IMR-90 (cell line): Measurements from ENCODE around the gene GADD45A. TPM values are rescaled to one million over a fixed set of nuclear protein-coding genes. Genes with fewer than 3 reads are reported as not detected.

Source experiments
- ATAC-seq: fragments of 200-7000 bp; cut with Tn5 transposase; 2 replicates; pipeline ENCODE4 v1.9.1; 2020; ENCODE audit warnings: low read depth, mild to moderate bottlenecking, moderate library complexity
- BruUV-seq: library from RNA; stranded (reverse); fragments of 400-500 nt; replicated peaks from 2 replicates; lab custom pipeline; 2021; lab: Mats Ljungman, UMichigan
- CTCF ChIA-PET: fragments of 300-600 bp; formaldehyde crosslinking; extraction: SDS; loops from one replicate; lab custom pipeline; 2021; ENCODE audit warnings: antibody characterized with exemption; lab: Yijun Ruan, JAX
- POLR2A ChIA-PET: fragments of 300-600 bp; sonication (Branson Sonifier 250); formaldehyde crosslinking; loops from one replicate; lab custom pipeline; 2022; ENCODE audit warnings: antibody characterized with exemption; ENCODE audit not compliant: unreplicated experiment; lab: Charles Lee
- DNase-seq: peaks from one replicate; pipeline ENCODE4 v3.0.0; 2013
- H2AFZ ChIP-seq: replicated peaks from 2 replicates; pipeline ENCODE3; 2013; ENCODE audit warnings: low read length, mild to moderate bottlenecking; ENCODE audit not compliant: poor library complexity
- H2AK5ac ChIP-seq: 2 replicates; pipeline ENCODE4 v1.6.1; 2013; ENCODE audit warnings: low read depth, low read length, inconsistent platforms
- H2AK9ac ChIP-seq: replicated peaks from 2 replicates; pipeline ENCODE3; 2013; ENCODE audit warnings: mild to moderate bottlenecking, low read depth, low read length, moderate library complexity; ENCODE audit not compliant: poor library complexity
- H2BK120ac ChIP-seq: 2 replicates; pipeline ENCODE4 v1.6.1; 2013; ENCODE audit warnings: low read depth, low read length, inconsistent platforms
- H2BK15ac ChIP-seq: 3 replicates; pipeline ENCODE4 v1.6.1; 2013; ENCODE audit warnings: low read depth, low read length, inconsistent platforms
- H2BK20ac ChIP-seq: 2 replicates; pipeline ENCODE4 v1.6.1; 2013; ENCODE audit warnings: low read depth, mild to moderate bottlenecking, inconsistent platforms, low read length, moderate library complexity
- H2BK5ac ChIP-seq: 2 replicates; pipeline ENCODE4 v1.6.1; 2013; ENCODE audit warnings: mild to moderate bottlenecking, low read depth, low read length, inconsistent platforms; ENCODE audit not compliant: poor library complexity, severe bottlenecking
- H3K14ac ChIP-seq: replicated peaks from 2 replicates; pipeline ENCODE4 v1.6.1; 2013; ENCODE audit warnings: low read depth, low read length, inconsistent platforms
- H3K18ac ChIP-seq: 2 replicates; pipeline ENCODE4 v1.6.1; 2013; ENCODE audit warnings: low read depth, low read length, control low read depth
- H3K23ac ChIP-seq: 2 replicates; pipeline ENCODE4 v1.6.1; 2013; ENCODE audit warnings: low read depth, low read length, inconsistent platforms
- H3K27ac ChIP-seq: 2 replicates; pipeline ENCODE4 v1.5.1; 2013; ENCODE audit warnings: mild to moderate bottlenecking, control low read depth, low read length; ENCODE audit not compliant: insufficient read depth
- H3K27me3 ChIP-seq: 2 replicates; pipeline ENCODE4 v1.6.1; 2013; ENCODE audit warnings: low read length; ENCODE audit not compliant: control insufficient read depth, insufficient read depth
- H3K36me3 ChIP-seq: 2 replicates; pipeline ENCODE4 v1.6.1; 2013; ENCODE audit warnings: low read length, mixed read lengths; ENCODE audit not compliant: control insufficient read depth, insufficient read depth
- H3K4ac ChIP-seq: 2 replicates; pipeline ENCODE4 v1.6.1; 2013; ENCODE audit warnings: low read depth, low read length, inconsistent platforms
- H3K4me1 ChIP-seq: 2 replicates; pipeline ENCODE4 v1.6.1; 2013; ENCODE audit warnings: low read length, mixed read lengths; ENCODE audit not compliant: control insufficient read depth, insufficient read depth
- H3K4me2 ChIP-seq: 2 replicates; pipeline ENCODE4 v1.6.1; 2013; ENCODE audit warnings: low read depth, mild to moderate bottlenecking, control low read depth, low read length, moderate library complexity
- H3K4me3 ChIP-seq: 2 replicates; pipeline ENCODE4 v1.5.1; 2013; ENCODE audit warnings: low read depth, mild to moderate bottlenecking, control low read depth, low read length, moderate library complexity; ENCODE audit not compliant: insufficient read depth
- H3K56ac ChIP-seq: 2 replicates; pipeline ENCODE4 v1.6.1; 2013; ENCODE audit warnings: low read length, inconsistent platforms; ENCODE audit not compliant: insufficient read depth; ENCODE audit errors: extremely low read depth
- H3K79me1 ChIP-seq, 2 experiments: 2 replicates each; pipeline ENCODE4 v1.6.1; 2013; ENCODE audit warnings: low read length in 2 of 2, inconsistent platforms in 1 of 2, low read depth in 1 of 2
- H3K9ac ChIP-seq: 2 replicates; pipeline ENCODE4 v1.6.1; 2013; ENCODE audit warnings: low read depth, low read length, control low read depth
- H3K9me1 ChIP-seq: 2 replicates; pipeline ENCODE4 v1.6.1; 2013; ENCODE audit warnings: low read length, inconsistent platforms; ENCODE audit not compliant: insufficient read depth
- H3K9me3 ChIP-seq: 2 replicates; pipeline ENCODE4 v1.6.1; 2013; ENCODE audit warnings: low read length; ENCODE audit not compliant: control insufficient read depth, insufficient read depth
- H4K20me1 ChIP-seq: 2 replicates; pipeline ENCODE4 v1.6.1; 2013; ENCODE audit warnings: low read length, inconsistent platforms; ENCODE audit not compliant: insufficient read depth
- H4K5ac ChIP-seq: 2 replicates; pipeline ENCODE4 v1.6.1; 2013; ENCODE audit warnings: mild to moderate bottlenecking, low read depth, low read length, control low read depth
- H4K8ac ChIP-seq, 2 experiments: 2 replicates each; pipeline ENCODE4 v1.6.1; 2013; ENCODE audit warnings: low read depth in 2 of 2, low read length in 2 of 2, control low read depth in 1 of 2, inconsistent platforms in 1 of 2
- H4K91ac ChIP-seq: 2 replicates; pipeline ENCODE4 v1.6.1; 2013; ENCODE audit warnings: low read depth, low read length, inconsistent platforms; ENCODE audit not compliant: insufficient read depth
- BHLHE40 ChIP-seq: fragments of 150-350 bp; IDR thresholded peaks from 2 replicates; pipeline ENCODE4 v1.6.1; 2016; ENCODE audit warnings: mild to moderate bottlenecking, low read depth, low read length
- CEBPB ChIP-seq: IDR thresholded peaks from 2 replicates; pipeline ENCODE4 v1.6.1; 2012; ENCODE audit warnings: low read depth, low read length, improper control_type of control experiment
- CHD1 ChIP-seq: IDR thresholded peaks from 2 replicates; pipeline ENCODE4 v1.6.1; 2012; ENCODE audit warnings: low read depth, low read length, improper control_type of control experiment
- CTCF ChIP-seq: conservative IDR thresholded peaks from 2 replicates; pipeline ENCODE4 v1.5.1; 2012; ENCODE audit warnings: mild to moderate bottlenecking, low read depth, low read length, improper control_type of control experiment
- ELK1 ChIP-seq: fragments of 150-350 bp; IDR thresholded peaks from 2 replicates; pipeline ENCODE4 v1.6.1; 2016; ENCODE audit warnings: low read depth, mild to moderate bottlenecking, low read length, moderate library complexity, borderline replicate concordance
- FOS ChIP-seq: fragments of 150-350 bp; IDR thresholded peaks from 2 replicates; pipeline ENCODE4 v1.6.1; 2016; ENCODE audit warnings: low read depth, low read length
- MAFK ChIP-seq: IDR thresholded peaks from 2 replicates; pipeline ENCODE4 v1.6.1; 2012; ENCODE audit warnings: low read depth, low read length, improper control_type of control experiment
- MAZ ChIP-seq: IDR thresholded peaks from 2 replicates; pipeline ENCODE4 v1.6.1; 2012; ENCODE audit warnings: low read depth, mild to moderate bottlenecking, low read length, improper control_type of control experiment, moderate library complexity, borderline replicate concordance
- MXI1 ChIP-seq: IDR thresholded peaks from 2 replicates; pipeline ENCODE4 v1.6.1; 2012; ENCODE audit warnings: low read depth, mild to moderate bottlenecking, low read length, moderate library complexity, borderline replicate concordance
- NFE2L2 ChIP-seq: fragments of 150-350 bp; IDR thresholded peaks from 2 replicates; pipeline ENCODE4 v1.6.1; 2016; ENCODE audit warnings: low read depth, mild to moderate bottlenecking, low read length
- POLR2A ChIP-seq: IDR thresholded peaks from 2 replicates; pipeline ENCODE4 v1.6.1; 2012; ENCODE audit warnings: mild to moderate bottlenecking, low read depth, low read length
- RAD21 ChIP-seq: IDR thresholded peaks from 2 replicates; pipeline ENCODE4 v1.6.1; 2012; ENCODE audit warnings: low read length, improper control_type of control experiment
- RCOR1 ChIP-seq: IDR thresholded peaks from 2 replicates; pipeline ENCODE4 v1.6.1; 2012; ENCODE audit warnings: mild to moderate bottlenecking, low read length, improper control_type of control experiment; ENCODE audit not compliant: insufficient replicate concordance
- RFX5 ChIP-seq: IDR thresholded peaks from 2 replicates; pipeline ENCODE4 v1.8.0; 2012; ENCODE audit warnings: low read depth, mild to moderate bottlenecking, low read length, moderate library complexity
- SMC3 ChIP-seq: fragments of 150-350 bp; IDR thresholded peaks from 2 replicates; pipeline ENCODE4 v1.6.1; 2016; ENCODE audit warnings: low read depth, mild to moderate bottlenecking, antibody characterized with exemption, low read length, moderate library complexity
- USF2 ChIP-seq: fragments of 150-350 bp; IDR thresholded peaks from 2 replicates; pipeline ENCODE4 v1.6.1; 2017; ENCODE audit warnings: mild to moderate bottlenecking, antibody characterized with exemption, low read length, low read depth
- WGBS, 2 experiments: methylation state at CpG; one replicate each; pipeline versions ENCODE4 v1.1.5 to v1.1.7; 2013; ENCODE audit warnings: missing lambda C conversion rate in 2 of 2; ENCODE audit not compliant: insufficient read length in 1 of 2; ENCODE audit errors: extremely low coverage in 2 of 2; 5-methylcytosine and 5-hydroxymethylcytosine counted together
- dilution Hi-C: fragments of 300-500 bp; cut with HindIII; formaldehyde crosslinking; loops from one replicate; pipeline ENCODE4 v1.14.3; 2018; ENCODE audit warnings: low sequenced_read_pairs; ENCODE audit not compliant: unreplicated experiment
- in situ Hi-C: fragments of 300-500 bp; cut with MboI; formaldehyde crosslinking; loops from 3 replicates; pipeline ENCODE4 v1.14.3; 2019; ENCODE audit warnings: low sequenced_read_pairs, inconsistent platforms, mixed read lengths
- intact Hi-C: fragments of 100-400 bp; cut with micrococcal nuclease; formaldehyde crosslinking; loops from 2 replicates; pipeline ENCODE4 v1.10.0; 2022
- polyA plus RNA-seq, 3 experiments: library from polyadenylated mRNA; depleted of rRNA; stranded (reverse); fragments of >200 nt; gene quantifications; 2 replicates each; pipeline ENCODE4 v1.2.3, GENCODE V29; 2012; ENCODE audit warnings: low replicate concordance in 1 of 3
- total RNA-seq: library from RNA; depleted of rRNA; stranded (reverse); fragments of >200 nt; gene quantifications from 2 replicates; pipeline ENCODE4 v1.2.3, GENCODE V29; 2012

GADD45A gene
- total and polyA plus RNA-seq, 2 of the 4 experiments (the other 2 are of a cell fraction): 10.9 to 114 TPM

- Histone ChIP-seq H3K9me1 (no peaks in the 10 kb centered on the region), H2AK5ac (no peak overlapping the region), H3K4me2 (no peak overlapping the region), H3K9me3 (no peaks in the 10 kb centered on the region), H3K18ac (no peak overlapping the region), H4K91ac (no peak overlapping the region), H3K36me3 (no peaks in the 10 kb centered on the region), H3K4ac (no peak overlapping the region), H3K27me3 (no peaks in the 10 kb centered on the region; the same call in 1 of the 2 replicates), H2BK120ac (no peak overlapping the region), H3K23ac (no peak overlapping the region), H4K5ac (no peak overlapping the region), H3K56ac (no peak overlapping the region), H3K14ac (no peak overlapping the region), H2BK15ac (no peak overlapping the region), H3K79me1 (no peaks in the 10 kb centered on the region), H4K20me1 (no peaks in the 10 kb centered on the region), H3K27ac (no peak overlapping the region), H3K9ac (no peak overlapping the region), H3K4me1 (peaks cover 4% of the 10 kb centered on the region), H2AFZ (no peak overlapping the region), H2AK9ac (no peak overlapping the region), H2BK20ac (no peak overlapping the region), H4K8ac (no peak overlapping the region), H2BK5ac (no peak overlapping the region), H3K4me3 (no peak overlapping the region)
- BruUV-seq: no TSS peak
- intact Hi-C loops: loop anchor here (5.0 kb wide), 1 partner anchor 45 kb away; no protein-coding TSS in a partner anchor
- ATAC-seq (no peak), DNase-seq (no peak)
- POLR2A ChIA-PET: no interaction called here
- dilution Hi-C loops: no loop called here
- TF ChIP-seq POLR2A: no peak
- no peak for TF ChIP-seq MXI1
- no peak for TF ChIP-seq CEBPB
- TF ChIP-seq NFE2L2: no peak
- TF ChIP-seq CHD1: no peak
- no peak for TF ChIP-seq USF2
- TF ChIP-seq CTCF: no peak
- no peak for TF ChIP-seq ELK1
- no peak for TF ChIP-seq MAZ
- no peak for TF ChIP-seq SMC3
- TF ChIP-seq MAFK: no peak
- no peak for TF ChIP-seq RFX5
- TF ChIP-seq RAD21: no peak
- TF ChIP-seq RCOR1: no peak
- TF ChIP-seq BHLHE40: no peak
- TF ChIP-seq FOS: no peak
- no CpG with 5 or more reads among the region's 1 CpG for WGBS, 2 experiments
- in situ Hi-C loops: no loop called here
- CTCF ChIA-PET: no interaction called here
Observed at GRCh38 chr1:67672260-67672803, 12.7 kb upstream of the GADD45A start.
